ENCODE measurements around the gene POP5.
"Not testable (repeated sequence)": the region's sequence is repeated elsewhere in the genome, so short reads cannot be mapped to it uniquely, and the experiment has no call there.

DNA sequence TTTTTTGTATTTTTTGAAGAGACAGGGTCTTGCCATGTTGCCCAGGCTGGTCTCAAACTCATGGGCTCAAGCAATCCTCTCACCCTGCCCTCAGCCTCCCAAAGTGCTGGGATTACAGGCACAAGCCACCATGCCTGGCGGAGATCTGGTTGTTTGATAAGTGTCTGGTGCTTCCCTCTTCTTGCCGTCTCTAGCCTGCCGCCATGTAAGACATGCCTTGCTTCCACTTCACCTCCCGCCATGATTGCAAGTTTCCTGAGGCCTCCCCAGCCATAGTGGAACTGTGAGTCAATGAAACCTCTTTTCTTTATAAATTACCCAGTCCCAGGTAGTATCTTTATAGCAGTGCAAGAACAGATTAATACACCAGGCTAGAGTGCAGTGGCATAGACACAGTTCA lies 36.6 kb upstream of the POP5 start:
- TF ChIP-seq CTCF (IDR thresholded peaks at IDR 0.05); POLR2AphosphoS5 (IDR thresholded peaks at IDR 0.05; ENCODE audit: low read depth, low read length): not testable (repeated sequence)
- TF ChIP-seq, protein P1, sequence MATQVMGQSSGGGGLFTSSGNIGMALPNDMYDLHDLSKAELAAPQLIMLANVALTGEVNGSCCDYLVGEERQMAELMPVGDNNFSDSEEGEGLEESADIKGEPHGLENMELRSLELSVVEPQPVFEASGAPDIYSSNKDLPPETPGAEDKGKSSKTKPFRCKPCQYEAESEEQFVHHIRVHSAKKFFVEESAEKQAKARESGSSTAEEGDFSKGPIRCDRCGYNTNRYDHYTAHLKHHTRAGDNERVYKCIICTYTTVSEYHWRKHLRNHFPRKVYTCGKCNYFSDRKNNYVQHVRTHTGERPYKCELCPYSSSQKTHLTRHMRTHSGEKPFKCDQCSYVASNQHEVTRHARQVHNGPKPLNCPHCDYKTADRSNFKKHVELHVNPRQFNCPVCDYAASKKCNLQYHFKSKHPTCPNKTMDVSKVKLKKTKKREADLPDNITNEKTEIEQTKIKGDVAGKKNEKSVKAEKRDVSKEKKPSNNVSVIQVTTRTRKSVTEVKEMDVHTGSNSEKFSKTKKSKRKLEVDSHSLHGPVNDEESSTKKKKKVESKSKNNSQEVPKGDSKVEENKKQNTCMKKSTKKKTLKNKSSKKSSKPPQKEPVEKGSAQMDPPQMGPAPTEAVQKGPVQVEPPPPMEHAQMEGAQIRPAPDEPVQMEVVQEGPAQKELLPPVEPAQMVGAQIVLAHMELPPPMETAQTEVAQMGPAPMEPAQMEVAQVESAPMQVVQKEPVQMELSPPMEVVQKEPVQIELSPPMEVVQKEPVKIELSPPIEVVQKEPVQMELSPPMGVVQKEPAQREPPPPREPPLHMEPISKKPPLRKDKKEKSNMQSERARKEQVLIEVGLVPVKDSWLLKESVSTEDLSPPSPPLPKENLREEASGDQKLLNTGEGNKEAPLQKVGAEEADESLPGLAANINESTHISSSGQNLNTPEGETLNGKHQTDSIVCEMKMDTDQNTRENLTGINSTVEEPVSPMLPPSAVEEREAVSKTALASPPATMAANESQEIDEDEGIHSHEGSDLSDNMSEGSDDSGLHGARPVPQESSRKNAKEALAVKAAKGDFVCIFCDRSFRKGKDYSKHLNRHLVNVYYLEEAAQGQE (IDR thresholded peaks at IDR 0.05; ENCODE audit: insufficient read depth in 1 of 2, low read depth in 2 of 2, low read length in 1 of 2): not testable (repeated sequence)
